ENCODE measurements around the gene RNU7-1.

Gene RNU7-1

GRCh38 chr12:6923003-6923732 lies 20.4 kb upstream of the RNU7-1 start:
- H3K27me3 ChIP-seq (replicated peaks), result no peaks in the 10 kb centered on the region
- in situ Hi-C loops (cut with HindIII; ENCODE audit: low pct_ligation_motif_present, low sequenced_read_pairs), result no loop called here
- no peak overlapping the region for H3K27ac ChIP-seq
- no peak for DNase-seq
- H3K36me3 ChIP-seq (replicated peaks), result no peaks in the 10 kb centered on the region
- no peak for TF ChIP-seq CTCF (IDR thresholded peaks at IDR 0.05; ENCODE audit: low read depth, low read length, missing control alignments)
- H3K4me3 ChIP-seq (ENCODE audit: low read depth, low read length), result no peak overlapping the region

DNA sequence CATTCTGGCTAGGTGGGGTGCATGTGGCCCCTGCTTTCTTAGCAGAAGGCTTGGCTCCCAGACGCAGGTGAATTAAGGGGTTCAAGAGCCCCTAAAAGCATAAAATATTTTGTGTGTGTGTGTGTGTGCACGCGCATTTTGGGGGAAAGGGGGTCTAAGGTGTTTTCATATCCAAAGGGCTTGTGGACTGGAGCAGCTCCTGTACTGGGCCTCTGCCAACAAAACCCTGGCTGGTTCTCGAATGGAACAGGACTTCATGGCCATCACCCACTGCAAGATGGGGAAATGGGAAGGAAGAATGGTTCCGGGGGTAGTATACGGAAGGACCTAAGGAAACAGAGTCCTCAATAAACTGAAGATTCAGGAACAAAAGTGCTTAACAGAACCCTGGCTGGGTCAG lies 19.8 kb upstream of the RNU7-1 start:
- no peak for TF ChIP-seq CTCF (IDR thresholded peaks at IDR 0.05; ENCODE audit: low read depth, low read length, missing control alignments)
- Histone ChIP-seq H3K36me3 (replicated peaks) (no peaks in the 10 kb centered on the region), H3K4me3 (ENCODE audit: low read depth, low read length) (no peak overlapping the region), H3K27me3 (replicated peaks) (no peaks in the 10 kb centered on the region), H3K27ac (no peak overlapping the region)
- in situ Hi-C loops (cut with HindIII; ENCODE audit: low pct_ligation_motif_present, low sequenced_read_pairs), result no loop called here
- no peak for DNase-seq

GRCh38 chr12:6925239-6925539 lies 18.4 kb upstream of the RNU7-1 start:
- in situ Hi-C loops (cut with HindIII; ENCODE audit: low pct_ligation_motif_present, low sequenced_read_pairs), result no loop called here
- no peak overlapping the region for H3K4me3 ChIP-seq (ENCODE audit: low read depth, low read length)
- DNase-seq, result no peak
- no peaks in the 10 kb centered on the region for H3K27me3 ChIP-seq (replicated peaks)
- H3K27ac ChIP-seq, result peak overlapping the region; percentile 63
- no peak for TF ChIP-seq CTCF (IDR thresholded peaks at IDR 0.05; ENCODE audit: low read depth, low read length, missing control alignments)
- H3K36me3 ChIP-seq (replicated peaks), result no peaks in the 10 kb centered on the region

GRCh38 chr12:6925540-6926279 lies 17.9 kb upstream of the RNU7-1 start:
- H3K4me3 ChIP-seq (ENCODE audit: low read depth, low read length), result peak overlapping the region; percentile 41
- H3K27ac ChIP-seq, result peak overlapping the region; percentile 63

DNA sequence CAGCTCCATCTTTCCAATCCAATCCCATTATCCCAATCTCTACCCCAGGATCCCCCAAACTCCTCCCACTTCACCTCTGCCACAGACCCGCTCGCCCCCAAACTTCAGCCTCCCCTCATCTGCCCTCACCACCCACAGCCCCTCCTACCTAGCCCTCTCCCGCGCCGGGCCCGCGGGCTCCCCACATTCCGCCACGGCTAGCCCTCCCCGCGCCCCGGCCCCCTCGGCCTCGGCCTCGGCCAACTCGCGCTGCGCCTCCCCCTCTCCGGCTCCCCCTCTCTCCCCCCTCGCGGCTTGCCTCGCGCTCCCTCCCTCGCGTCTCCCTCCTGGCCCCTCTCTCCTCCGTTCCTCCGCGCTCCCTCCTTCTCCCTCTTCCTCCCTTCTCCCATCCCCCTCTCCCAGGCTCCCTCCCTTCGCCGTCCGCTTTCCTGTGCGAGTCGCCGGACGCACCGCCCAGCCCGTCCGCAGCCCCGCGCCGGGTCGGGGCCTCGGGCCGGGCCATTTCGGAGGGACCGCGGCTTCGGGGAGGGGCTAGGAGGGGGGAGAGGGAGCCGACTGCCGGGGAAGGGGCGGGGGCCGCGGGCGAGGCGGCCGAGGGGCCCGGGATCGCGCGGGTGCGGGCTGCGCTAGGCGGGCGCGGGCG lies 16.1 kb upstream of the RNU7-1 start, which contains the start of gene ATN1:
Gene ATN1 (plus strand): TSS at position 581 of the 643 bp plus-strand sequence. CDS start 6,043 bp downstream, outside the sequence.
- Histone ChIP-seq H3K27ac (peak within 1 kb of the TSS; percentile 28), H3K36me3 (replicated peaks) (peaks cover 2% of the 10 kb centered on the region), H3K4me3 (ENCODE audit: low read depth, low read length) (peak within 1 kb of the TSS; percentile 81), H3K27me3 (replicated peaks) (no peaks in the 10 kb centered on the region)
- DNase-seq, result peak; percentile 54
- in situ Hi-C loops (cut with HindIII; ENCODE audit: low pct_ligation_motif_present, low sequenced_read_pairs), result no loop called here
- TF ChIP-seq CTCF (IDR thresholded peaks at IDR 0.05; ENCODE audit: low read depth, low read length, missing control alignments), result no peak

More at GRCh38 chr12:6925540-6926279, 17.9 kb upstream of the RNU7-1 start:
- H3K36me3 ChIP-seq (replicated peaks), result no peaks in the 10 kb centered on the region
- TF ChIP-seq CTCF (IDR thresholded peaks at IDR 0.05; ENCODE audit: low read depth, low read length, missing control alignments), result no peak
- in situ Hi-C loops (cut with HindIII; ENCODE audit: low pct_ligation_motif_present, low sequenced_read_pairs), result no loop called here
- no peak for DNase-seq
- no peaks in the 10 kb centered on the region for H3K27me3 ChIP-seq (replicated peaks)

All from brain microvascular endothelial cell (primary cell).